Measurements from ENCODE around the gene CALU. TPM values are rescaled to one million over a fixed set of nuclear protein-coding genes. Genes with fewer than 3 reads are reported as not detected.
A peak's percentile ranks its signal among the peaks of the same experiment; 100 is the strongest.

CALU gene
- total RNA-seq, 1 experiment from 2014 or later, result 841 TPM

GRCh38 chr7:128810997-128811396 lies 71.8 kb downstream of the CALU start:
- no peak for DNase-seq (ENCODE audit: low read depth)

DNA sequence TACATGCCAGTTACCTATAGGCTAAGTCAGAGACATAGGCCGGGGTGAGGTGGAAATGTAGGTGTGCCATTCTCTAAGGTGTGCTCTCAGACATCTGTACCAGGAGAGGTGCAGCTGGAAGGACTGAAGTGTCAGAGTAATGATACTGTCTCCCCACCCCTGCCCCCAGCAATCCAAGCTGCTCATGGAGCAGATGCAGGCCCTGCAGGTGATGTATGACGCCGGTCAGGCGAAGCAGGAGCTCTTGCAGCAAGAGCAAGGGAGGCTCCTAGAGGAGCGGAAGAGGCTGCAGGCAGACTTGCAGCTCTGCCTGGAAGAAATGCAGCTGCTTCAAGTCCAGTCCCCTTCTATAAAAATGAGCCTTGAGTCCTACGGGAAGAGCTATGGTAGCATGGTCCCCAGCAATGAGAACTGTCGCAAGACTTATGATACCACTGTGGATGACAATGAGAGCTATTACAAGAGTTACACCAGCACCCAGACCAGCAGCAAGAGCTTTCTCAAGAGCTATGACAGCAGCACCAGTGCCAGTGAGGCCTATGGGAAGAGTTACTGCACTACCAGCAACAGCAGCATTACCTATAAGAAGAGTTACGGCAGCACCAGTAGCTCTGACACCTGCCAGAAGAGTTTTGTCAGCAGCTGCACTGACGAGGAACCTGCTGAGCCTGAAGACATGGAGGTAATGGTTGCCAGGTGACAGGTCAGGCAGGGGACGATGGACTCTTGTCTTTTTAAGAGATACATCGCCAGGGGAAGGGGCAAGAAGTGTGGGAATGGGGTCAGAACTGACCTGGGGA lies 72.7 kb downstream of the CALU start:
- DNase-seq (ENCODE audit: low read depth), result no peak

- DNase-seq (ENCODE audit: low read depth), result no peak
These were observed 73.5 kb downstream of the CALU start for GRCh38 chr7:128812514-128813168.

GRCh38 chr7:128814499-128814898 lies 75.3 kb downstream of the CALU start:
- DNase-seq (ENCODE audit: low read depth), result peak; percentile 26

DNA sequence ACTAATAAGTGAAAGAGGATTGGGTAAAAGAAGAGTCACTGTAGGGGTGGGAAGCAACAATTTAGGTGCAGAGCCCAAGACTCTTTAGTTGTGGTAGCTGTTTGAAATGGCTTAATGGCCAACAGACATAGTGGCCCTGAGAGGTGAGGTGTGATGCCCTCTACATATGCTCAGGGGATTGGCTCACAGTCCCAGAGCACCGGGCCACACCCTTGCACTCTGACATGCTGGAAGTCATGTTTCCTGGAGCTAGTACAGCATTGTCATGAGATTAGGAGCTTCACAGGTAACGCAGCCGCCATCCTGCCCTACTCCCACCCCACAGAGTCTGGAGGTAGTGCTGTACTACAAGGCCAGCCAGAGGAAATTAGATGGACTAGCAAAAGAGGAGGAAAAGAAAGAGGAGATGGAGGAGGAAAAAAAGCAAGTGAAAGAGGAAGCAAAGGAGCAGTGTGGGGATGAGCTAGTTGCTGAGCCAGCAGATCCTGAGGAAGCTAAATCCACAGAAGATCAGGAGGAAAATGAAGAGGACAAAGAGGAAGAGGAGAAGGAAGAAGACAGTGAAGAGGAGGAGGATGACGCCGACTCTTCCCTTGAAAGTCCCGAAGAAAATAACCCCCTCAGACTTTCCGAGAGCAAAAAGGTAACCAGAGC lies 76.3 kb downstream of the CALU start:
- no peak for DNase-seq (ENCODE audit: low read depth)

DNA sequence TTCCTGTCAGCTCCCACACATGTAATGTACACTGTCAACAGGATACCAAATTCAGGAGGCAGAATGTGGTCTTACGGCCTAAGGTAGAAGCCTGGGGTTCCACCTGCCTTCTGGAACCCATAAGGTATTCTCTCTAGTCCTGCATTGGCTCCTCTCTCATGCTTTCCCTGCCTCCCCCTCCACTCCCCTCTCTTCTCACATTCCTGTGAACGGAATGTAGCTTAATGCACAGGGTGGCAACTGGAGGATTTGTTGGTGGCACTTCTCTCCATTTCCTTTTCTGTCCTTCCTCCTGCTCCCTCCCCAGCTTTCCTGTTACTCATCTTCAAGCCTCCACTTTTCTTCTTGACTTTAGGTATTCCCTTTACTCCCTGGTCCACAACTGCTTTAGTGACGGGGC lies 79.5 kb downstream of the CALU start:
- no peak for DNase-seq (ENCODE audit: low read depth)

Other genes with a start within 250 kb of the CALU start
- gene GARIN1A, start 67.1 kb upstream of the CALU start, total RNA-seq (2014; rRNA removed), result 0.63 and 0.90 TPM in 2 replicates
- 1.7 and 2.1 TPM in 2 replicates for gene OPN1SW, start 36.4 kb downstream of the CALU start, total RNA-seq (2014; rRNA removed)
- gene CCDC136, start 52.6 kb downstream of the CALU start, total RNA-seq (2014; rRNA removed), result 3.2 and 5.3 TPM in 2 replicates
- gene FLNC, start 91.0 kb downstream of the CALU start, total RNA-seq (2014; rRNA removed), result 215 and 254 TPM in 2 replicates
- gene ATP6V1F, start 123.5 kb downstream of the CALU start, total RNA-seq (2014; rRNA removed), result 211 and 226 TPM in 2 replicates
- gene KCP, start 171.3 kb downstream of the CALU start, total RNA-seq (2014; rRNA removed), result 0.13 TPM in 1 of 2 replicates, not detected in the other
- 0.19 and 0.75 TPM in 2 replicates for gene IRF5, start 198.6 kb downstream of the CALU start, total RNA-seq (2014; rRNA removed)